Fibroblast of lung (primary cell): Measurements from ENCODE around the gene ALS2.

ENCODE experiments used
- CTCF ChIP-seq, 2 donors: IDR thresholded peaks in 1 of 2; conservative IDR thresholded peaks in 1 of 2; 1 replicate in 1 of 2; 2 replicates in 1 of 2; pipeline ENCODE4 v1.5.1; 2011 to 2012; ENCODE audit warnings: low read length in 2 of 2, control low read depth in 1 of 2, inconsistent platforms in 1 of 2, low read depth in 1 of 2, mild to moderate bottlenecking in 1 of 2
- EZH2 ChIP-seq: IDR thresholded peaks from 2 replicates; pipeline ENCODE4 v1.5.1; 2012; ENCODE audit warnings: low read length, control low read depth, mild to moderate bottlenecking; ENCODE audit errors: missing control alignments

GRCh38 chr2:201808027-201808426, 27.3 kb upstream of the ALS2 start:
- TF ChIP-seq CTCF (conservative IDR thresholded peaks at IDR 0.05 in 1 of 2, IDR thresholded peaks at IDR 0.05 in 1 of 2; ENCODE audit: low read depth in 1 of 2, low read length in 2 of 2) (no peak), EZH2 (no peak)
